ENCODE results near the gene SPTBN5. TPM values are rescaled to one million over a fixed set of nuclear protein-coding genes. Genes with fewer than 3 reads are reported as not detected.

Gene SPTBN5
- total and polyA plus RNA-seq, 2 donors (not counting 1 experiment from before 2014, with no cell fraction given) = 0.55 to 1.4 TPM

DNA sequence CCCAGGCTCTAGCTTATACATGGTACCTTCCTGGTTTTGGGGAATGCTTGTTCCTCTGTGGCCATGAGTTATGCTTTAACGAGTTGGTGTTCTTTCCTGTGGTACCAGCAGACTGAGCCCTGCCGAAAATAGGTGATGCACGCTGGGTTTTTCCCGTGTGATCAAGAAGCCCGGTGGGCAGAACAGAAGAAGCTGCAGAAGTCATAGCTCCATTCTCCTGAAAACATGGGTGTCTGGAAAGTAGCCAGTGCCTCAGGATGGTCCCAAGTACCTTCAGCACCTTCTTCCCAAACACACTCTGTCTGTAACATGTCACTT lies 94.4 kb downstream of the SPTBN5 start:
- Histone ChIP-seq H4K20me1 (ENCODE audit: control insufficient read depth, insufficient read depth, low read length, poor library complexity, severe bottlenecking) (no peaks in the 10 kb centered on the region), H3K27me3 (replicated peaks in 1 of 4; ENCODE audit: control extremely low read depth in 1 of 4, control insufficient read depth in 3 of 4, insufficient read depth in 4 of 4, low read length in 3 of 4) (no peaks in the 10 kb centered on the region), H2AFZ (ENCODE audit: insufficient read depth, low read depth, low read length, poor library complexity, severe bottlenecking) (no peak overlapping the region), H3K79me2 (ENCODE audit: control insufficient read depth, insufficient read depth, low read length) (no peaks in the 10 kb centered on the region), H3K4me1 (ENCODE audit: control insufficient read depth in 2 of 2, insufficient read depth in 2 of 2, low read length in 2 of 2) (peaks cover 3 to 9% of the 10 kb centered on the region in 2 donors), H3K36me3 (replicated peaks in 1 of 2; ENCODE audit: control extremely low read depth in 1 of 2, control insufficient read depth in 1 of 2, extremely low read depth in 1 of 2, insufficient read depth in 2 of 2, low read length in 1 of 2) (peaks cover 0 to 13% of the 10 kb centered on the region in 2 experiments), H3K9me3 (ENCODE audit: control extremely low read depth in 1 of 3, control insufficient read depth in 2 of 3, insufficient read depth in 1 of 3, low read length in 2 of 3) (peaks cover 0 to 3% (median 0%) of the 10 kb centered on the region in 3 donors), H3K4me2 (replicated peaks; ENCODE audit: low read depth, low read length, poor library complexity, severe bottlenecking) (no peak overlapping the region), H3K9ac (ENCODE audit: low read length) (no peak overlapping the region), H3K4me3 (ENCODE audit: control extremely low read depth in 1 of 5, extremely low read depth in 1 of 5, insufficient read depth in 1 of 5, low read depth in 2 of 5, low read length in 4 of 5) (no peak overlapping the region), H3K27ac (ENCODE audit: low read length in 2 of 2) (no peak overlapping the region)
- no peak for TF ChIP-seq EZH2 (IDR thresholded peaks at IDR 0.05; ENCODE audit: borderline replicate concordance, insufficient read depth, low read depth, low read length, poor library complexity, severe bottlenecking)
- TF ChIP-seq, protein P1, sequence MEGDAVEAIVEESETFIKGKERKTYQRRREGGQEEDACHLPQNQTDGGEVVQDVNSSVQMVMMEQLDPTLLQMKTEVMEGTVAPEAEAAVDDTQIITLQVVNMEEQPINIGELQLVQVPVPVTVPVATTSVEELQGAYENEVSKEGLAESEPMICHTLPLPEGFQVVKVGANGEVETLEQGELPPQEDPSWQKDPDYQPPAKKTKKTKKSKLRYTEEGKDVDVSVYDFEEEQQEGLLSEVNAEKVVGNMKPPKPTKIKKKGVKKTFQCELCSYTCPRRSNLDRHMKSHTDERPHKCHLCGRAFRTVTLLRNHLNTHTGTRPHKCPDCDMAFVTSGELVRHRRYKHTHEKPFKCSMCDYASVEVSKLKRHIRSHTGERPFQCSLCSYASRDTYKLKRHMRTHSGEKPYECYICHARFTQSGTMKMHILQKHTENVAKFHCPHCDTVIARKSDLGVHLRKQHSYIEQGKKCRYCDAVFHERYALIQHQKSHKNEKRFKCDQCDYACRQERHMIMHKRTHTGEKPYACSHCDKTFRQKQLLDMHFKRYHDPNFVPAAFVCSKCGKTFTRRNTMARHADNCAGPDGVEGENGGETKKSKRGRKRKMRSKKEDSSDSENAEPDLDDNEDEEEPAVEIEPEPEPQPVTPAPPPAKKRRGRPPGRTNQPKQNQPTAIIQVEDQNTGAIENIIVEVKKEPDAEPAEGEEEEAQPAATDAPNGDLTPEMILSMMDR (IDR thresholded peaks at IDR 0.05) = no peak
- Mint-ChIP-seq H3K4me1 (peaks cover 18% of the 10 kb centered on the region), H3K27ac (no peak overlapping the region), H3K4me3 (no peak overlapping the region), H3K9me3 (ENCODE audit: insufficient read depth) (no peaks in the 10 kb centered on the region), H3K27me3 (no peaks in the 10 kb centered on the region)
- 54% methylated on average over 5 of the region's 5 CpGs for WGBS (ENCODE audit: insufficient coverage)
- POLR2A ChIA-PET = no interaction called here
- DNase-seq = no peak
- CTCF ChIA-PET = interaction anchor here (3.9 to 15.7 kb wide), 2 partner anchors 12 to 24 kb away, joined by 27 to 716 read pairs; partner anchors contain the start of gene MAPKBP1
- intact Hi-C loops (cut with micrococcal nuclease) = no loop called here
- no peak for ATAC-seq (ENCODE audit: low read depth)

DNA sequence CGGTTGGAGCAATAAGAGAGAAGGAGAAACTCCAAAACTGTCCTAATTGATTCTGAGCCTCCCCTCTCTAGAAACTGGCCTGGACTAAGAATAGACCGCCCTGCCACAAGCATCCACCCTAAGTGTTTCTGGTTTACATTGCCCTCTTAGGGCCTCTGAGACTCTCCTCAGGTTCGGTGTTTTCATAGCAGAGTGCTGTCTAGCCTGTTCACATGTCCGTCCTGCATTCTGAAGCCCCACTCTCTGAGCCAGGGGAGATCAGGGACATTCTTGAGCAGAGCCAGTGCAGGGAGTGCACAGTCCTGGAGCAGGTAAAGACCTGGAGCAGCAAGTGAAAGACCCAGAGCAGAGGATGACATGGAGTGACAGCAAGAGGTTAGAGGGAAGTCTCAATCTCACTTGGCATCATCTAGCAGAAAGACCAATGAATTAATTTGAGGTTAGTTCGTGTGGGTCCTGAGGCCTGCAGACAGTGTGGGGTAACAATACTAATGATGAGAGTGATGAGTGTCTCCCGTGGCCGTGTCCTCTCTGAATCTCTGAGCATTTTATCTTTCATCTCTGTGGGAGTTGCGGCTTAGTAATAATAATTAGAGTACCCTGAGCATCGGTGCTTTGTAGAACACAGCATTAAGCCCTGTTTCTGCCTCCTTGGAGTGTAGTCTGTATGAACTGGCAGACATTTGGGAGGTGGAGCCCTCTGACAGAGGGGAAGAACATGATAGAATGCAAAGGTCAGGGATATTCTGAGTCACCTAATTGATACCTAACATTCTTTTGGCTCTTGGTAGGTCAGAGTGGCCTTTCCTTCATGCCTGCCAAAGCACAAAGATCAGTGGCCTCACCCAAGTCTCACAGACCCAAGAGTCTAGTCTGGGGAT lies 95.0 kb downstream of the SPTBN5 start:
- TF ChIP-seq EZH2 (IDR thresholded peaks at IDR 0.05; ENCODE audit: borderline replicate concordance, insufficient read depth, low read depth, low read length, poor library complexity, severe bottlenecking) = no peak
- CTCF ChIA-PET = interaction anchor here (15.7 kb wide), 1 partner anchor 23 kb away, joined by 716 read pairs; the partner anchor contains the start of gene MAPKBP1

More for the DNA sequence above, 95.0 kb downstream of the SPTBN5 start:
- Histone ChIP-seq H3K4me1 (ENCODE audit: control insufficient read depth in 2 of 2, insufficient read depth in 2 of 2, low read length in 2 of 2) (peaks cover 3 to 9% of the 10 kb centered on the region in 2 donors), H4K20me1 (ENCODE audit: control insufficient read depth, insufficient read depth, low read length, poor library complexity, severe bottlenecking) (no peaks in the 10 kb centered on the region), H3K9me3 (ENCODE audit: control extremely low read depth in 1 of 3, control insufficient read depth in 2 of 3, insufficient read depth in 1 of 3, low read length in 2 of 3) (peaks cover 0 to 3% (median 0%) of the 10 kb centered on the region in 3 donors), H3K36me3 (replicated peaks in 1 of 2; ENCODE audit: control extremely low read depth in 1 of 2, control insufficient read depth in 1 of 2, extremely low read depth in 1 of 2, insufficient read depth in 2 of 2, low read length in 1 of 2) (peaks cover 2 to 13% of the 10 kb centered on the region in 2 experiments), H3K4me3 (ENCODE audit: control extremely low read depth in 1 of 5, extremely low read depth in 1 of 5, insufficient read depth in 1 of 5, low read depth in 2 of 5, low read length in 4 of 5) (no peak overlapping the region), H3K79me2 (ENCODE audit: control insufficient read depth, insufficient read depth, low read length) (no peaks in the 10 kb centered on the region), H3K9ac (ENCODE audit: low read length) (no peak overlapping the region), H3K27me3 (replicated peaks in 1 of 4; ENCODE audit: control extremely low read depth in 1 of 4, control insufficient read depth in 3 of 4, insufficient read depth in 4 of 4, low read length in 3 of 4) (no peaks in the 10 kb centered on the region), H3K27ac (ENCODE audit: low read length in 2 of 2) (no peak overlapping the region), H2AFZ (ENCODE audit: insufficient read depth, low read depth, low read length, poor library complexity, severe bottlenecking) (no peak overlapping the region), H3K4me2 (replicated peaks; ENCODE audit: low read depth, low read length, poor library complexity, severe bottlenecking) (no peak overlapping the region)
- POLR2A ChIA-PET = interaction anchor here (0.9 kb wide), 1 partner anchor 13 kb away, joined by 5 read pairs; no protein-coding TSS in a partner anchor
- 90% methylated on average over 6 of the region's 9 CpGs for WGBS (ENCODE audit: insufficient coverage)
- Mint-ChIP-seq H3K4me3 (no peak overlapping the region), H3K9me3 (ENCODE audit: insufficient read depth) (no peaks in the 10 kb centered on the region), H3K27ac (no peak overlapping the region), H3K4me1 (peaks cover 18% of the 10 kb centered on the region), H3K27me3 (no peaks in the 10 kb centered on the region)
- ATAC-seq (ENCODE audit: low read depth) = no peak
- intact Hi-C loops (cut with micrococcal nuclease) = no loop called here
- no peak for DNase-seq

Small RNA genes within 50 kb of the gene (small RNA-seq; reads per million reads assigned to genes)
- not detected for gene JMJD7-PLA2G4B (ENCODE audit: insufficient read length, low read depth, low replicate concordance)
- not detected for gene MIR4310 (ENCODE audit: insufficient read length, low read depth, low replicate concordance)
- not detected for gene RNA5SP393 (ENCODE audit: insufficient read length, low read depth, low replicate concordance)

Other genes starting within 250 kb of the SPTBN5 start
- gene MGA, start 233.6 kb downstream of the SPTBN5 start, total RNA-seq = 77.2 and 79.7 TPM in 2 replicates
- 5.4 and 7.6 TPM in 2 replicates for gene MGA, start 233.6 kb downstream of the SPTBN5 start, polyA plus RNA-seq
- gene MAPKBP1, start 119.6 kb downstream of the SPTBN5 start, total RNA-seq = 59.2 and 65.5 TPM in 2 replicates
- gene MAPKBP1, start 119.6 kb downstream of the SPTBN5 start, polyA plus RNA-seq = 13.9 and 14.1 TPM in 2 replicates
- 41.1 and 43.9 TPM in 2 replicates for gene JMJD7, start 66.0 kb downstream of the SPTBN5 start, total RNA-seq
- gene JMJD7, start 66.0 kb downstream of the SPTBN5 start, polyA plus RNA-seq = 24.2 and 33.4 TPM in 2 replicates
- 22.6 and 24.3 TPM in 2 replicates for gene PLA2G4B, start 55.2 kb downstream of the SPTBN5 start, total RNA-seq
- 28.8 and 33.2 TPM in 2 replicates for gene PLA2G4B, start 55.2 kb downstream of the SPTBN5 start, polyA plus RNA-seq
- 12.7 and 13.4 TPM in 2 replicates for gene EHD4, start 78.5 kb upstream of the SPTBN5 start, total RNA-seq
- 3.1 and 8.6 TPM in 2 replicates for gene EHD4, start 78.5 kb upstream of the SPTBN5 start, polyA plus RNA-seq
- gene PLA2G4E, start 127.0 kb upstream of the SPTBN5 start, total RNA-seq = not detected in 2 replicates
- not detected in 2 replicates for gene PLA2G4E, start 127.0 kb upstream of the SPTBN5 start, polyA plus RNA-seq
- not detected in 2 replicates for gene PLA2G4D, start 200.5 kb upstream of the SPTBN5 start, total RNA-seq
- not detected in 2 replicates for gene PLA2G4D, start 200.5 kb upstream of the SPTBN5 start, polyA plus RNA-seq

All from B cell (primary cell).